DMS114 treated with DMSO at 0.1 percent for 48 hours (cell line): ENCODE data around the gene LINS1.

ENCODE experiments used
- DNase-seq: peaks from one replicate; lab custom pipeline; 2025; ENCODE audit not compliant: unreplicated experiment; lab: John Stamatoyannopoulos, UW

LINS1 gene

GRCh38 chr15:100602064-100602822 lies at the start of gene LINS1, which contains the start of gene ASB7:
LINS1 (minus strand) TSS chr15:100602184; CDS start chr15:100580842, 21,342 bp downstream.
ASB7 (plus strand) TSS chr15:100602589; CDS start chr15:100612217, 9,628 bp downstream.
- DNase-seq: peak; percentile 100

GRCh38 chr15:100651253-100651652 lies 49.3 kb upstream of the LINS1 start:
- DNase-seq: no peak

- DNase-seq: no peak
These were observed 48.7 kb upstream of the LINS1 start for GRCh38 chr15:100650685-100651084.

GRCh38 chr15:100648951-100649350 lies 47.0 kb upstream of the LINS1 start:
- no peak for DNase-seq

- DNase-seq: no peak
These were observed 43.7 kb upstream of the LINS1 start for GRCh38 chr15:100645671-100646070.

GRCh38 chr15:100642950-100643338 lies 41.0 kb upstream of the LINS1 start:
- no peak for DNase-seq

GRCh38 chr15:100642213-100642949 lies 40.4 kb upstream of the LINS1 start:
- DNase-seq: no peak

- no peak for DNase-seq
These were observed 36.3 kb upstream of the LINS1 start for GRCh38 chr15:100638177-100638730.

GRCh38 chr15:100635406-100636071 lies 33.6 kb upstream of the LINS1 start:
- no peak for DNase-seq

- DNase-seq: no peak
These were observed 31.7 kb upstream of the LINS1 start for GRCh38 chr15:100633763-100634075.

- no peak for DNase-seq
These were observed 29.8 kb upstream of the LINS1 start for GRCh38 chr15:100631831-100632230.

- DNase-seq: no peak
These were observed 26.8 kb upstream of the LINS1 start for GRCh38 chr15:100628746-100629145.

- DNase-seq: peak; percentile 74
These were observed 25.9 kb upstream of the LINS1 start for GRCh38 chr15:100627789-100628395.

- no peak for DNase-seq
These were observed 21.3 kb upstream of the LINS1 start for GRCh38 chr15:100623301-100623700.

- no peak for DNase-seq
These were observed 14.7 kb upstream of the LINS1 start for GRCh38 chr15:100616700-100617099.

GRCh38 chr15:100615801-100616200 lies 13.8 kb upstream of the LINS1 start:
- no peak for DNase-seq

- DNase-seq: no peak
These were observed 12.9 kb upstream of the LINS1 start for GRCh38 chr15:100614918-100615317.

- DNase-seq: no peak
These were observed 12.4 kb upstream of the LINS1 start for GRCh38 chr15:100614336-100614735.

- no peak for DNase-seq
These were observed 11.2 kb upstream of the LINS1 start for GRCh38 chr15:100613208-100613607.

GRCh38 chr15:100612539-100612938 lies 10.6 kb upstream of the LINS1 start:
- DNase-seq: no peak

- no peak for DNase-seq
These were observed 924 bp upstream of the LINS1 start for GRCh38 chr15:100602823-100603393.
